Right cardiac atrium (tissue), 5 donors: ENCODE results near the gene ATM. TPM values are rescaled to one million over a fixed set of nuclear protein-coding genes. Genes with fewer than 3 reads are reported as not detected.
"Not testable (repeated sequence)": the region's sequence is repeated elsewhere in the genome, so short reads cannot be mapped to it uniquely, and the experiment has no call there.

ENCODE experiments used
- ATAC-seq, 2 donors: fragments of 200-7000 bp; cut with Tn5 transposase; one replicate each; pipeline versions ENCODE4 v1.8.0 to v1.9.1; 2020; ENCODE audit warnings: moderate library complexity in 2 of 2, mild to moderate bottlenecking in 1 of 2
- DNase-seq, 3 donors: peaks; one replicate each; pipeline ENCODE4 v3.0.0-alpha.2; 2020
- H3K27ac ChIP-seq: one replicate; pipeline ENCODE4 v1.5.1; 2013; ENCODE audit warnings: mild to moderate bottlenecking, low read length, control low read depth, moderate library complexity
- H3K27me3 ChIP-seq: one replicate; pipeline ENCODE4 v1.6.1; 2013; ENCODE audit not compliant: control insufficient read depth, insufficient read depth
- H3K4me1 ChIP-seq: one replicate; pipeline ENCODE4 v1.6.1; 2013; ENCODE audit warnings: low read length; ENCODE audit not compliant: control insufficient read depth, insufficient read depth
- H3K4me3 ChIP-seq: one replicate; pipeline ENCODE4 v1.5.1; 2013; ENCODE audit warnings: low read length, control low read depth
- H3K9me3 ChIP-seq: one replicate; pipeline ENCODE4 v1.6.1; 2013; ENCODE audit warnings: low read length; ENCODE audit not compliant: control insufficient read depth
- WGBS: extraction: QIAGEN DNeasy Blood & Tissue Kit; methylation state at CpG from one replicate; pipeline ENCODE4 v1.1.7; 2013; 5-methylcytosine and 5-hydroxymethylcytosine counted together
- intact Hi-C, 4 donors: fragments of 100-400 bp; cut with DNase I; formaldehyde crosslinking; loops; one replicate each; pipeline versions ENCODE4 v1.11.0 to v1.14.0; 2022 to 2023
- polyA plus RNA-seq: library from polyadenylated mRNA; stranded (reverse); fragments of 200-250 nt; gene quantifications from one replicate; pipeline ENCODE4 v1.2.3, GENCODE V29; 2013
- total RNA-seq, 4 donors: library from RNA; stranded (reverse); fragmentation: NEBNext Ultra II Directional; extraction: Animal tissue kit (Norgen Biotek cat#: 25700); gene quantifications; one replicate each; pipeline ENCODE4 v1.2.1, GENCODE V29; 2021
- donor health status: healthy with polysubstance abuse.
- donor health status: DM: no; HTN: yes; CAD: no.
- donor health status: DM: no; HTN: no; CAD: no.
- donor health status: DM: no; HTN: yes; CAD: no; lungs with severe emphysema.
- donor health status: DM: yes; HTN: yes; CAD: no.

Gene ATM
- total and polyA plus RNA-seq, 5 donors: 18.4 to 46.5 (median 45.1) TPM

- WGBS: 95% methylated on average over 24 of the region's 24 CpGs
- not testable (repeated sequence) for H3K4me3 ChIP-seq
Observed at GRCh38 chr11:108373505-108373904, 150.6 kb downstream of the ATM start.

GRCh38 chr11:108388576-108388975 lies 165.7 kb downstream of the ATM start:
- Histone ChIP-seq H3K4me3 (no peak overlapping the region), H3K4me1 (no peaks in the 10 kb centered on the region), H3K27ac (no peak overlapping the region), H3K27me3 (no peaks in the 10 kb centered on the region), H3K9me3 (no peaks in the 10 kb centered on the region)
- no peak for ATAC-seq
- intact Hi-C loops: no loop called here
- 83% methylated on average over 5 of the region's 5 CpGs for WGBS
- DNase-seq: no peak

More at GRCh38 chr11:108373505-108373904, 150.6 kb downstream of the ATM start:
- ATAC-seq, DNase-seq, H3K27me3 ChIP-seq, H3K27ac ChIP-seq, H3K9me3 ChIP-seq, H3K4me1 ChIP-seq, intact Hi-C loops: not testable (repeated sequence)

- intact Hi-C loops: no loop called here
- DNase-seq (no peak), ATAC-seq (no peak)
- Histone ChIP-seq H3K9me3 (no peaks in the 10 kb centered on the region), H3K27ac (no peak overlapping the region), H3K4me1 (no peaks in the 10 kb centered on the region), H3K4me3 (no peak overlapping the region), H3K27me3 (no peaks in the 10 kb centered on the region)
- 75% methylated on average over 1 of the region's 1 CpG for WGBS
Observed at GRCh38 chr11:108392353-108392752, 169.5 kb downstream of the ATM start.

- H3K9me3 ChIP-seq: no peaks in the 10 kb centered on the region
- no peaks in the 10 kb centered on the region for H3K27me3 ChIP-seq
- H3K4me3 ChIP-seq: no peak overlapping the region
- no peaks in the 10 kb centered on the region for H3K4me1 ChIP-seq
- DNase-seq: no peak
- H3K27ac ChIP-seq: no peak overlapping the region
- intact Hi-C loops: no loop called here
- WGBS: 43% methylated on average over 1 of the region's 1 CpG
- no peak for ATAC-seq
Observed at GRCh38 chr11:108393046-108393445, 170.2 kb downstream of the ATM start.

- Histone ChIP-seq H3K4me3 (no peak overlapping the region), H3K4me1 (no peaks in the 10 kb centered on the region), H3K9me3 (no peaks in the 10 kb centered on the region), H3K27ac (no peak overlapping the region), H3K27me3 (no peaks in the 10 kb centered on the region)
- intact Hi-C loops: no loop called here
- WGBS: 71% methylated on average over 4 of the region's 4 CpGs
- no peak for ATAC-seq
- no peak for DNase-seq
Observed at GRCh38 chr11:108394744-108395284, 171.9 kb downstream of the ATM start.

- H3K4me1 ChIP-seq, ATAC-seq, H3K4me3 ChIP-seq, H3K27ac ChIP-seq, H3K27me3 ChIP-seq, intact Hi-C loops, H3K9me3 ChIP-seq, DNase-seq: not testable (repeated sequence)
- 95% methylated on average over 6 of the region's 6 CpGs for WGBS
Observed at GRCh38 chr11:108396672-108397071, 173.8 kb downstream of the ATM start.

- intact Hi-C loops: no loop called here
- ATAC-seq (no peak), DNase-seq (no peak)
- Histone ChIP-seq H3K4me1 (no peaks in the 10 kb centered on the region), H3K27me3 (no peaks in the 10 kb centered on the region), H3K27ac (no peak overlapping the region), H3K4me3 (no peak overlapping the region), H3K9me3 (no peaks in the 10 kb centered on the region)
- WGBS: 82% methylated on average over 6 of the region's 6 CpGs
Observed at GRCh38 chr11:108398439-108398838, 175.6 kb downstream of the ATM start.

- H3K4me3 ChIP-seq: no peak overlapping the region
- H3K27ac ChIP-seq: no peak overlapping the region
- no peaks in the 10 kb centered on the region for H3K9me3 ChIP-seq
- DNase-seq (no peak), ATAC-seq (no peak)
- no peaks in the 10 kb centered on the region for H3K27me3 ChIP-seq
- WGBS: 94% methylated on average over 1 of the region's 1 CpG
- H3K4me1 ChIP-seq: no peaks in the 10 kb centered on the region
- intact Hi-C loops: no loop called here
Observed at GRCh38 chr11:108402241-108402640, 179.4 kb downstream of the ATM start.

GRCh38 chr11:108403052-108403451 lies 180.2 kb downstream of the ATM start:
- intact Hi-C loops: no loop called here
- DNase-seq: no peak
- no peaks in the 10 kb centered on the region for H3K4me1 ChIP-seq
- H3K27me3 ChIP-seq: no peaks in the 10 kb centered on the region
- ATAC-seq: no peak
- no peaks in the 10 kb centered on the region for H3K9me3 ChIP-seq
- WGBS: 71% methylated on average over 1 of the region's 1 CpG
- H3K4me3 ChIP-seq: no peak overlapping the region
- H3K27ac ChIP-seq: no peak overlapping the region

GRCh38 chr11:108405706-108406105 lies 182.8 kb downstream of the ATM start:
- no peak overlapping the region for H3K4me3 ChIP-seq
- H3K27me3 ChIP-seq: no peaks in the 10 kb centered on the region
- H3K4me1 ChIP-seq: no peaks in the 10 kb centered on the region
- H3K27ac ChIP-seq: no peak overlapping the region
- DNase-seq (no peak), ATAC-seq (no peak)
- WGBS: 80% methylated on average over 1 of the region's 1 CpG
- no peaks in the 10 kb centered on the region for H3K9me3 ChIP-seq
- intact Hi-C loops: no loop called here

- no peak overlapping the region for H3K4me3 ChIP-seq
- ATAC-seq (no peak), DNase-seq (no peak)
- no peaks in the 10 kb centered on the region for H3K27me3 ChIP-seq
- no peak overlapping the region for H3K27ac ChIP-seq
- no peaks in the 10 kb centered on the region for H3K4me1 ChIP-seq
- no peaks in the 10 kb centered on the region for H3K9me3 ChIP-seq
- intact Hi-C loops: no loop called here
Observed at GRCh38 chr11:108414958-108415357, 192.1 kb downstream of the ATM start.

GRCh38 chr11:108417551-108417950 lies 194.7 kb downstream of the ATM start:
- intact Hi-C loops, H3K4me1 ChIP-seq, H3K27me3 ChIP-seq, H3K27ac ChIP-seq, ATAC-seq, H3K9me3 ChIP-seq, H3K4me3 ChIP-seq: not testable (repeated sequence)
- peak; percentile 19 to 63 (median 62) for DNase-seq
- 69% methylated on average over 2 of the region's 2 CpGs for WGBS
